Ovary (tissue), 9 donors: ENCODE results near the gene C4orf46. TPM values are rescaled to one million over a fixed set of nuclear protein-coding genes. Genes with fewer than 3 reads are reported as not detected.

Experiments
- DNase-seq, 5 donors: peaks; one replicate each; pipeline ENCODE4 v3.0.0-alpha.2; 2019 to 2020
- H3K27ac ChIP-seq, 2 donors: fragments of 200-600 bp; one replicate each; pipeline versions ENCODE4 v1.5.1 to v1.8.0; 2019 to 2022
- H3K27me3 ChIP-seq: fragments of 200-600 bp; one replicate; pipeline ENCODE4 v1.8.0; 2022
- H3K36me3 ChIP-seq: fragments of 200-600 bp; sonication (generic); one replicate; pipeline ENCODE4 v1.5.1; 2019
- H3K4me1 ChIP-seq: one replicate; pipeline ENCODE4 v1.8.1; 2013; ENCODE audit warnings: mild to moderate bottlenecking, moderate library complexity; ENCODE audit not compliant: insufficient read depth
- H3K4me3 ChIP-seq: fragments of 200-600 bp; sonication (generic); one replicate; pipeline ENCODE4 v1.5.1; 2017
- H3K9me3 ChIP-seq, 2 donors: fragments of 200-600 bp in 1 of 2; sonication (generic) in 1 of 2; one replicate each; pipeline versions ENCODE4 v1.5.1 to v1.8.1; 2013 to 2019; ENCODE audit warnings: mild to moderate bottlenecking in 1 of 2, moderate library complexity in 1 of 2
- CTCF ChIP-seq, 3 donors: fragments of 450-650 bp in 2 of 3; fragments of 200-600 bp in 1 of 3; IDR thresholded peaks; one replicate each; pipeline versions ENCODE4 v1.5.1 to v1.8.0; 2016 to 2022; ENCODE audit warnings: antibody characterized with exemption in 3 of 3, mild to moderate bottlenecking in 1 of 3
- EP300 ChIP-seq: sonication (generic); formaldehyde crosslinking; IDR thresholded peaks from one replicate; pipeline ENCODE4 v1.6.1; 2017; ENCODE audit warnings: antibody characterized with exemption
- POLR2A ChIP-seq: fragments of 450-650 bp; IDR thresholded peaks from one replicate; pipeline ENCODE4 v1.6.1; 2017; ENCODE audit warnings: antibody characterized with exemption, mild to moderate bottlenecking, moderate library complexity
- WGBS, 3 donors: extraction: QIAGEN DNeasy Blood & Tissue Kit in 1 of 3; methylation state at CpG; one replicate each; pipeline versions ENCODE4 v1.1.5 to v1.1.7; 2013 to 2017; 5-methylcytosine and 5-hydroxymethylcytosine counted together
- intact Hi-C, 4 donors: fragments of 100-400 bp; cut with DNase I; formaldehyde crosslinking; loops; one replicate each; pipeline versions ENCODE4 v1.11.0 to v1.15.1; 2022 to 2023
- polyA plus RNA-seq, 2 donors: library from polyadenylated mRNA; stranded (reverse); fragments of 200-250 nt in 1 of 2; fragments of 350-450 nt in 1 of 2; fragmentation: Illumina TruSeq in 1 of 2; extraction: RNeasy Lipid Tissue Mini Kit (QIAGEN cat#74804) in 1 of 2; gene quantifications; one replicate each; pipeline ENCODE4 v1.2.3, GENCODE V29; 2013 to 2014
- total RNA-seq, 7 donors: library from RNA; depleted of rRNA in 2 of 7; stranded (reverse); fragments of >200 nt in 2 of 7; fragmentation: NEBNext Ultra II Directional in 3 of 7; extraction: Animal tissue kit (Norgen Biotek cat#: 25700) in 3 of 7; gene quantifications; one replicate each; pipeline versions ENCODE4 v1.1.0 to v1.2.4, GENCODE V29; 2016 to 2023
- donor health status: DM: no; HTN: no; CAD: no; lungs with moderate emphysema.
- donor health status: DM: no; HTN: no; CAD: no.
- donor health status: Bipolar disorder and iron deficiency.
- donor health status: DM: yes; HTN: yes; CAD: no.
- donor health status: DM: no; HTN: no; CAD: no.
- donor health status: DM: yes; HTN: yes; CAD: no.

C4orf46 gene
- total and polyA plus RNA-seq, 9 donors, result 3.6 to 6.4 (median 4.6) TPM

- intact Hi-C loops, result no loop called here
- Histone ChIP-seq H3K4me1 (no peaks in the 10 kb centered on the region), H3K9me3 (no peaks in the 10 kb centered on the region), H3K27ac (no peak overlapping the region), H3K4me3 (no peak overlapping the region), H3K27me3 (no peaks in the 10 kb centered on the region), H3K36me3 (no peaks in the 10 kb centered on the region)
- WGBS, 3 donors, result 92 to 96% (median 93%) methylated on average over 4 of the region's 4 CpGs
- DNase-seq, result no peak
- TF ChIP-seq EP300 (no peak), POLR2A (no peak), CTCF (IDR thresholded peaks at IDR 0.05) (no peak)
These were observed 32.6 kb upstream of the C4orf46 start for GRCh38 chr4:158704274-158704673.

- no peaks in the 10 kb centered on the region for H3K9me3 ChIP-seq
- no peaks in the 10 kb centered on the region for H3K36me3 ChIP-seq
- H3K27me3 ChIP-seq, result no peaks in the 10 kb centered on the region
- DNase-seq, result no peak
- H3K27ac ChIP-seq, result no peak overlapping the region
- H3K4me3 ChIP-seq, result no peak overlapping the region
- H3K4me1 ChIP-seq, result no peaks in the 10 kb centered on the region
- TF ChIP-seq CTCF (IDR thresholded peaks at IDR 0.05) (no peak), POLR2A (no peak), EP300 (no peak)
- WGBS, 3 donors, result 72 to 90% (median 78%) methylated on average over 1 of the region's 1 CpG
- intact Hi-C loops, result no loop called here
These were observed 17.1 kb upstream of the C4orf46 start for GRCh38 chr4:158688813-158689212.

GRCh38 chr4:158682066-158682465 lies 10.4 kb upstream of the C4orf46 start:
- intact Hi-C loops, result no loop called here
- Histone ChIP-seq H3K4me3 (no peak overlapping the region), H3K9me3 (no peaks in the 10 kb centered on the region), H3K4me1 (no peaks in the 10 kb centered on the region), H3K27ac (no peak overlapping the region), H3K36me3 (no peaks in the 10 kb centered on the region), H3K27me3 (no peaks in the 10 kb centered on the region)
- TF ChIP-seq POLR2A (no peak), EP300 (no peak), CTCF (IDR thresholded peaks at IDR 0.05) (no peak)
- no peak for DNase-seq
- 59 to 66% (median 61%) methylated on average over 2 of the region's 2 CpGs for WGBS, 3 donors

- Histone ChIP-seq H3K4me3 (no peak overlapping the region), H3K9me3 (no peaks in the 10 kb centered on the region), H3K4me1 (no peaks in the 10 kb centered on the region), H3K27ac (no peak overlapping the region), H3K27me3 (no peaks in the 10 kb centered on the region), H3K36me3 (no peaks in the 10 kb centered on the region)
- DNase-seq, result no peak
- 81 to 92% (median 89%) methylated on average over 1 of the region's 1 CpG for whole genome bisulfite sequencing, 3 donors
- intact Hi-C loops, result no loop called here
- no peak for TF ChIP-seq CTCF (IDR thresholded peaks at IDR 0.05)
- TF ChIP-seq EP300, result no peak
- TF ChIP-seq POLR2A, result no peak
These were observed 9.9 kb upstream of the C4orf46 start for GRCh38 chr4:158681629-158682028.

- Histone ChIP-seq H3K27ac (no peak overlapping the region), H3K27me3 (no peaks in the 10 kb centered on the region), H3K4me3 (no peak overlapping the region), H3K36me3 (no peaks in the 10 kb centered on the region), H3K9me3 (no peaks in the 10 kb centered on the region), H3K4me1 (peaks cover 1% of the 10 kb centered on the region)
- intact Hi-C loops, result no loop called here
- 95 to 99% (median 97%) methylated on average over 2 of the region's 2 CpGs for WGBS, 3 donors
- no peak for DNase-seq
- TF ChIP-seq CTCF (IDR thresholded peaks at IDR 0.05), result no peak
- no peak for TF ChIP-seq EP300
- TF ChIP-seq POLR2A, result no peak
These were observed 7.1 kb upstream of the C4orf46 start for GRCh38 chr4:158678767-158679166.
